IMR-90 (cell line): ENCODE measurements around the gene PITX1. TPM values are rescaled to one million over a fixed set of nuclear protein-coding genes. Genes with fewer than 3 reads are reported as not detected.

ENCODE experiments used
- ATAC-seq: fragments of 200-7000 bp; cut with Tn5 transposase; 2 replicates; pipeline ENCODE4 v1.9.1; 2020; ENCODE audit warnings: low read depth, mild to moderate bottlenecking, moderate library complexity
- BruUV-seq: library from RNA; stranded (reverse); fragments of 400-500 nt; replicated peaks from 2 replicates; lab custom pipeline; 2021; lab: Mats Ljungman, UMichigan
- CTCF ChIA-PET: fragments of 300-600 bp; formaldehyde crosslinking; extraction: SDS; loops from one replicate; lab custom pipeline; 2021; ENCODE audit warnings: antibody characterized with exemption; lab: Yijun Ruan, JAX
- POLR2A ChIA-PET: fragments of 300-600 bp; sonication (Branson Sonifier 250); formaldehyde crosslinking; loops from one replicate; lab custom pipeline; 2022; ENCODE audit warnings: antibody characterized with exemption; ENCODE audit not compliant: unreplicated experiment; lab: Charles Lee
- DNase-seq: peaks from one replicate; pipeline ENCODE4 v3.0.0; 2013
- H2AFZ ChIP-seq: replicated peaks from 2 replicates; pipeline ENCODE3; 2013; ENCODE audit warnings: low read length, mild to moderate bottlenecking; ENCODE audit not compliant: poor library complexity
- H2AK5ac ChIP-seq: 2 replicates; pipeline ENCODE4 v1.6.1; 2013; ENCODE audit warnings: low read depth, low read length, inconsistent platforms
- H2AK9ac ChIP-seq: replicated peaks from 2 replicates; pipeline ENCODE3; 2013; ENCODE audit warnings: mild to moderate bottlenecking, low read depth, low read length, moderate library complexity; ENCODE audit not compliant: poor library complexity
- H2BK120ac ChIP-seq: 2 replicates; pipeline ENCODE4 v1.6.1; 2013; ENCODE audit warnings: low read depth, low read length, inconsistent platforms
- H2BK15ac ChIP-seq: 3 replicates; pipeline ENCODE4 v1.6.1; 2013; ENCODE audit warnings: low read depth, low read length, inconsistent platforms
- H2BK20ac ChIP-seq: 2 replicates; pipeline ENCODE4 v1.6.1; 2013; ENCODE audit warnings: low read depth, mild to moderate bottlenecking, inconsistent platforms, low read length, moderate library complexity
- H2BK5ac ChIP-seq: 2 replicates; pipeline ENCODE4 v1.6.1; 2013; ENCODE audit warnings: mild to moderate bottlenecking, low read depth, low read length, inconsistent platforms; ENCODE audit not compliant: poor library complexity, severe bottlenecking
- H3K14ac ChIP-seq: replicated peaks from 2 replicates; pipeline ENCODE4 v1.6.1; 2013; ENCODE audit warnings: low read depth, low read length, inconsistent platforms
- H3K18ac ChIP-seq: 2 replicates; pipeline ENCODE4 v1.6.1; 2013; ENCODE audit warnings: low read depth, low read length, control low read depth
- H3K23ac ChIP-seq: 2 replicates; pipeline ENCODE4 v1.6.1; 2013; ENCODE audit warnings: low read depth, low read length, inconsistent platforms
- H3K27ac ChIP-seq: 2 replicates; pipeline ENCODE4 v1.5.1; 2013; ENCODE audit warnings: mild to moderate bottlenecking, control low read depth, low read length; ENCODE audit not compliant: insufficient read depth
- H3K27me3 ChIP-seq: 2 replicates; pipeline ENCODE4 v1.6.1; 2013; ENCODE audit warnings: low read length; ENCODE audit not compliant: control insufficient read depth, insufficient read depth
- H3K36me3 ChIP-seq: 2 replicates; pipeline ENCODE4 v1.6.1; 2013; ENCODE audit warnings: low read length, mixed read lengths; ENCODE audit not compliant: control insufficient read depth, insufficient read depth
- H3K4ac ChIP-seq: 2 replicates; pipeline ENCODE4 v1.6.1; 2013; ENCODE audit warnings: low read depth, low read length, inconsistent platforms
- H3K4me1 ChIP-seq: 2 replicates; pipeline ENCODE4 v1.6.1; 2013; ENCODE audit warnings: low read length, mixed read lengths; ENCODE audit not compliant: control insufficient read depth, insufficient read depth
- H3K4me2 ChIP-seq: 2 replicates; pipeline ENCODE4 v1.6.1; 2013; ENCODE audit warnings: low read depth, mild to moderate bottlenecking, control low read depth, low read length, moderate library complexity
- H3K4me3 ChIP-seq: 2 replicates; pipeline ENCODE4 v1.5.1; 2013; ENCODE audit warnings: low read depth, mild to moderate bottlenecking, control low read depth, low read length, moderate library complexity; ENCODE audit not compliant: insufficient read depth
- H3K56ac ChIP-seq: 2 replicates; pipeline ENCODE4 v1.6.1; 2013; ENCODE audit warnings: low read length, inconsistent platforms; ENCODE audit not compliant: insufficient read depth; ENCODE audit errors: extremely low read depth
- H3K79me1 ChIP-seq, 2 experiments: 2 replicates each; pipeline ENCODE4 v1.6.1; 2013; ENCODE audit warnings: low read length in 2 of 2, inconsistent platforms in 1 of 2, low read depth in 1 of 2
- H3K9ac ChIP-seq: 2 replicates; pipeline ENCODE4 v1.6.1; 2013; ENCODE audit warnings: low read depth, low read length, control low read depth
- H3K9me1 ChIP-seq: 2 replicates; pipeline ENCODE4 v1.6.1; 2013; ENCODE audit warnings: low read length, inconsistent platforms; ENCODE audit not compliant: insufficient read depth
- H3K9me3 ChIP-seq: 2 replicates; pipeline ENCODE4 v1.6.1; 2013; ENCODE audit warnings: low read length; ENCODE audit not compliant: control insufficient read depth, insufficient read depth
- H4K20me1 ChIP-seq: 2 replicates; pipeline ENCODE4 v1.6.1; 2013; ENCODE audit warnings: low read length, inconsistent platforms; ENCODE audit not compliant: insufficient read depth
- H4K5ac ChIP-seq: 2 replicates; pipeline ENCODE4 v1.6.1; 2013; ENCODE audit warnings: mild to moderate bottlenecking, low read depth, low read length, control low read depth
- H4K8ac ChIP-seq, 2 experiments: 2 replicates each; pipeline ENCODE4 v1.6.1; 2013; ENCODE audit warnings: low read depth in 2 of 2, low read length in 2 of 2, control low read depth in 1 of 2, inconsistent platforms in 1 of 2
- H4K91ac ChIP-seq: 2 replicates; pipeline ENCODE4 v1.6.1; 2013; ENCODE audit warnings: low read depth, low read length, inconsistent platforms; ENCODE audit not compliant: insufficient read depth
- BHLHE40 ChIP-seq: fragments of 150-350 bp; IDR thresholded peaks from 2 replicates; pipeline ENCODE4 v1.6.1; 2016; ENCODE audit warnings: mild to moderate bottlenecking, low read depth, low read length
- CEBPB ChIP-seq: IDR thresholded peaks from 2 replicates; pipeline ENCODE4 v1.6.1; 2012; ENCODE audit warnings: low read depth, low read length, improper control_type of control experiment
- CHD1 ChIP-seq: IDR thresholded peaks from 2 replicates; pipeline ENCODE4 v1.6.1; 2012; ENCODE audit warnings: low read depth, low read length, improper control_type of control experiment
- ELK1 ChIP-seq: fragments of 150-350 bp; IDR thresholded peaks from 2 replicates; pipeline ENCODE4 v1.6.1; 2016; ENCODE audit warnings: low read depth, mild to moderate bottlenecking, low read length, moderate library complexity, borderline replicate concordance
- FOS ChIP-seq: fragments of 150-350 bp; IDR thresholded peaks from 2 replicates; pipeline ENCODE4 v1.6.1; 2016; ENCODE audit warnings: low read depth, low read length
- MAFK ChIP-seq: IDR thresholded peaks from 2 replicates; pipeline ENCODE4 v1.6.1; 2012; ENCODE audit warnings: low read depth, low read length, improper control_type of control experiment
- MAZ ChIP-seq: IDR thresholded peaks from 2 replicates; pipeline ENCODE4 v1.6.1; 2012; ENCODE audit warnings: low read depth, mild to moderate bottlenecking, low read length, improper control_type of control experiment, moderate library complexity, borderline replicate concordance
- MXI1 ChIP-seq: IDR thresholded peaks from 2 replicates; pipeline ENCODE4 v1.6.1; 2012; ENCODE audit warnings: low read depth, mild to moderate bottlenecking, low read length, moderate library complexity, borderline replicate concordance
- NFE2L2 ChIP-seq: fragments of 150-350 bp; IDR thresholded peaks from 2 replicates; pipeline ENCODE4 v1.6.1; 2016; ENCODE audit warnings: low read depth, mild to moderate bottlenecking, low read length
- POLR2A ChIP-seq: IDR thresholded peaks from 2 replicates; pipeline ENCODE4 v1.6.1; 2012; ENCODE audit warnings: mild to moderate bottlenecking, low read depth, low read length
- RAD21 ChIP-seq: IDR thresholded peaks from 2 replicates; pipeline ENCODE4 v1.6.1; 2012; ENCODE audit warnings: low read length, improper control_type of control experiment
- RCOR1 ChIP-seq: IDR thresholded peaks from 2 replicates; pipeline ENCODE4 v1.6.1; 2012; ENCODE audit warnings: mild to moderate bottlenecking, low read length, improper control_type of control experiment; ENCODE audit not compliant: insufficient replicate concordance
- RFX5 ChIP-seq: IDR thresholded peaks from 2 replicates; pipeline ENCODE4 v1.8.0; 2012; ENCODE audit warnings: low read depth, mild to moderate bottlenecking, low read length, moderate library complexity
- SMC3 ChIP-seq: fragments of 150-350 bp; IDR thresholded peaks from 2 replicates; pipeline ENCODE4 v1.6.1; 2016; ENCODE audit warnings: low read depth, mild to moderate bottlenecking, antibody characterized with exemption, low read length, moderate library complexity
- USF2 ChIP-seq: fragments of 150-350 bp; IDR thresholded peaks from 2 replicates; pipeline ENCODE4 v1.6.1; 2017; ENCODE audit warnings: mild to moderate bottlenecking, antibody characterized with exemption, low read length, low read depth
- WGBS, 2 experiments: methylation state at CpG; one replicate each; pipeline versions ENCODE4 v1.1.5 to v1.1.7; 2013; ENCODE audit warnings: missing lambda C conversion rate in 2 of 2; ENCODE audit not compliant: insufficient read length in 1 of 2; ENCODE audit errors: extremely low coverage in 2 of 2; 5-methylcytosine and 5-hydroxymethylcytosine counted together
- dilution Hi-C: fragments of 300-500 bp; cut with HindIII; formaldehyde crosslinking; loops from one replicate; pipeline ENCODE4 v1.14.3; 2018; ENCODE audit warnings: low sequenced_read_pairs; ENCODE audit not compliant: unreplicated experiment
- in situ Hi-C: fragments of 300-500 bp; cut with MboI; formaldehyde crosslinking; loops from 3 replicates; pipeline ENCODE4 v1.14.3; 2019; ENCODE audit warnings: low sequenced_read_pairs, inconsistent platforms, mixed read lengths
- intact Hi-C: fragments of 100-400 bp; cut with micrococcal nuclease; formaldehyde crosslinking; loops from 2 replicates; pipeline ENCODE4 v1.10.0; 2022
- polyA plus RNA-seq, 3 experiments: library from polyadenylated mRNA; depleted of rRNA; stranded (reverse); fragments of >200 nt; gene quantifications; 2 replicates each; pipeline ENCODE4 v1.2.3, GENCODE V29; 2012; ENCODE audit warnings: low replicate concordance in 1 of 3
- total RNA-seq: library from RNA; depleted of rRNA; stranded (reverse); fragments of >200 nt; gene quantifications from 2 replicates; pipeline ENCODE4 v1.2.3, GENCODE V29; 2012
- TF ChIP-seq, protein P1 (sequence below): conservative IDR thresholded peaks from 2 replicates; pipeline ENCODE4 v1.5.1; 2012; ENCODE audit warnings: mild to moderate bottlenecking, low read depth, low read length, improper control_type of control experiment

The PITX1 gene
- total and polyA plus RNA-seq, 2 of the 4 experiments (the other 2 are of a cell fraction), result 10.4 to 29.8 TPM

GRCh38 chr5:135005076-135005475 lies 29.0 kb downstream of the PITX1 start:
- no peaks in the 10 kb centered on the region for H3K79me1 ChIP-seq
- no peak overlapping the region for H2AFZ ChIP-seq
- no peak for ATAC-seq
- H2BK120ac ChIP-seq, result no peak overlapping the region
- WGBS, 2 experiments, result 57% methylated on average over 3 of the region's 3 CpGs; no CpG with 5 or more reads in 1 of the 2 experiments
- no peak overlapping the region for H3K4me3 ChIP-seq
- in situ Hi-C loops, result no loop called here
- no peak overlapping the region for H3K56ac ChIP-seq
- no peak overlapping the region for H3K23ac ChIP-seq
- H4K91ac ChIP-seq, result no peak overlapping the region
- no peak overlapping the region for H2BK5ac ChIP-seq
- no peak overlapping the region for H3K4ac ChIP-seq
- ChIA-PET CTCF (no interaction called here), POLR2A (no interaction called here)
- no TSS peak for BruUV-seq
- no peak overlapping the region for H2AK9ac ChIP-seq
- H2BK20ac ChIP-seq, result no peak overlapping the region
- H3K9me3 ChIP-seq, result peaks cover 2% of the 10 kb centered on the region; the same call in 1 of the 2 replicates
- no peaks in the 10 kb centered on the region; the same call in 1 of the 2 replicates for H4K20me1 ChIP-seq
- DNase-seq, result no peak
- no peak overlapping the region for H4K8ac ChIP-seq
- no peak overlapping the region for H4K5ac ChIP-seq
- no peak overlapping the region for H2BK15ac ChIP-seq
- H3K4me1 ChIP-seq, result no peaks in the 10 kb centered on the region
- H3K18ac ChIP-seq, result no peak overlapping the region
- H2AK5ac ChIP-seq, result no peak overlapping the region
- H3K27ac ChIP-seq, result no peak overlapping the region
- 0 out of 2 replicates have a peak, but pooled peaks cover 2% of the 10 kb centered on the region for H3K27me3 ChIP-seq
- dilution Hi-C loops, result no loop called here
- H3K4me2 ChIP-seq, result no peak overlapping the region
- no peaks in the 10 kb centered on the region; the same call in 1 of the 2 replicates for H3K36me3 ChIP-seq
- no peak overlapping the region for H3K9ac ChIP-seq
- H3K14ac ChIP-seq, result no peak overlapping the region
- intact Hi-C loops, result no loop called here
- TF ChIP-seq, protein P1, sequence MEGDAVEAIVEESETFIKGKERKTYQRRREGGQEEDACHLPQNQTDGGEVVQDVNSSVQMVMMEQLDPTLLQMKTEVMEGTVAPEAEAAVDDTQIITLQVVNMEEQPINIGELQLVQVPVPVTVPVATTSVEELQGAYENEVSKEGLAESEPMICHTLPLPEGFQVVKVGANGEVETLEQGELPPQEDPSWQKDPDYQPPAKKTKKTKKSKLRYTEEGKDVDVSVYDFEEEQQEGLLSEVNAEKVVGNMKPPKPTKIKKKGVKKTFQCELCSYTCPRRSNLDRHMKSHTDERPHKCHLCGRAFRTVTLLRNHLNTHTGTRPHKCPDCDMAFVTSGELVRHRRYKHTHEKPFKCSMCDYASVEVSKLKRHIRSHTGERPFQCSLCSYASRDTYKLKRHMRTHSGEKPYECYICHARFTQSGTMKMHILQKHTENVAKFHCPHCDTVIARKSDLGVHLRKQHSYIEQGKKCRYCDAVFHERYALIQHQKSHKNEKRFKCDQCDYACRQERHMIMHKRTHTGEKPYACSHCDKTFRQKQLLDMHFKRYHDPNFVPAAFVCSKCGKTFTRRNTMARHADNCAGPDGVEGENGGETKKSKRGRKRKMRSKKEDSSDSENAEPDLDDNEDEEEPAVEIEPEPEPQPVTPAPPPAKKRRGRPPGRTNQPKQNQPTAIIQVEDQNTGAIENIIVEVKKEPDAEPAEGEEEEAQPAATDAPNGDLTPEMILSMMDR, result no peak
- TF ChIP-seq POLR2A, result no peak
- no peak for TF ChIP-seq NFE2L2
- TF ChIP-seq ELK1, result no peak
- TF ChIP-seq MAFK, result no peak
- TF ChIP-seq RCOR1, result no peak
- TF ChIP-seq MXI1, result no peak
- TF ChIP-seq BHLHE40, result no peak
- TF ChIP-seq FOS, result no peak
- no peak for TF ChIP-seq USF2
- no peak for TF ChIP-seq CHD1
- TF ChIP-seq CEBPB, result no peak
- no peak for TF ChIP-seq MAZ
- no peak for TF ChIP-seq SMC3
- no peak for TF ChIP-seq RAD21
- TF ChIP-seq RFX5, result no peak
- no peaks in the 10 kb centered on the region for H3K9me1 ChIP-seq
